ENCODE results near the gene SLC26A2. TPM values are rescaled to one million over a fixed set of nuclear protein-coding genes. Genes with fewer than 3 reads are reported as not detected.
"Not testable (repeated sequence)": the region's sequence is repeated elsewhere in the genome, so short reads cannot be mapped to it uniquely, and the experiment has no call there.

Gene SLC26A2
- total and polyA plus RNA-seq, 7 experiments from 2014 or later = 3.2 to 16.5 (median 5.7) TPM

DNA sequence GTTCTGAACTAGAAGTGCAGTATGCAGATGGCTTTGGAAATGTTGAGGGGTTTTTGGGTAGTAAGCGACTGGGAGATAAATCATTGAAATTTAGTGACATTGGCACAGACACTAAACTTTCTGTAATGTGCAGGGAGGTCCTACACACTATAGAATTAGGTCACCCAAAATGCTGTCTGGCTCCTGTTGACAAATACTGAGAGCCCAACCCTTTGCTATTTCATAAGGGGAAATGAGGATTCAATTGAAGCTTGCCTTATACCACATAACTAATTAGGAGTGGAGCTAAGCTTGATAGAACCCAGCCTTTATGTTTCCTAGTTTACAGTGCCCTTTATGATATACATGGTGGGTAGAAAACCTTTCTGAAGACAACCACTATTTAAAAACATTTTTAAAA lies 62.6 kb downstream of the SLC26A2 start:
- no peaks in the 10 kb centered on the region for H3K4me1 ChIP-seq (ENCODE audit: control insufficient read depth in 2 of 2, insufficient read depth in 2 of 2, low read length in 2 of 2)
- Mint-ChIP-seq H3K9me3 (no peaks in the 10 kb centered on the region), H3K4me1 (peaks cover 0 to 19% (median 0%) of the 10 kb centered on the region in 7 donors), H3K27ac (no peak overlapping the region), H3K36me3 (peaks cover 8 to 71% (median 37%) of the 10 kb centered on the region in 5 donors), H3K4me3 (no peak overlapping the region), H3K27me3 (no peaks in the 10 kb centered on the region)
- ChIA-PET CTCF (no interaction called here), POLR2A (no interaction called here)
- intact Hi-C loops (cut with micrococcal nuclease) = no loop called here
- no peak overlapping the region for H3K4me3 ChIP-seq (ENCODE audit: low read length)
- no peak for ATAC-seq
- H3K27ac ChIP-seq (ENCODE audit: low read depth, low read length) = no peak overlapping the region
- DNase-seq = no peak
- H3K9me3 ChIP-seq (ENCODE audit: control insufficient read depth in 2 of 3, low read length in 3 of 3) = no peaks in the 10 kb centered on the region
- H3K27me3 ChIP-seq (ENCODE audit: control insufficient read depth in 2 of 2, insufficient read depth in 2 of 2, low read length in 2 of 2) = no peaks in the 10 kb centered on the region
- H3K36me3 ChIP-seq (ENCODE audit: control insufficient read depth in 2 of 3, insufficient read depth in 3 of 3, low read length in 3 of 3) = peaks cover 9 to 92% (median 28%) of the 10 kb centered on the region in 3 experiments

DNA sequence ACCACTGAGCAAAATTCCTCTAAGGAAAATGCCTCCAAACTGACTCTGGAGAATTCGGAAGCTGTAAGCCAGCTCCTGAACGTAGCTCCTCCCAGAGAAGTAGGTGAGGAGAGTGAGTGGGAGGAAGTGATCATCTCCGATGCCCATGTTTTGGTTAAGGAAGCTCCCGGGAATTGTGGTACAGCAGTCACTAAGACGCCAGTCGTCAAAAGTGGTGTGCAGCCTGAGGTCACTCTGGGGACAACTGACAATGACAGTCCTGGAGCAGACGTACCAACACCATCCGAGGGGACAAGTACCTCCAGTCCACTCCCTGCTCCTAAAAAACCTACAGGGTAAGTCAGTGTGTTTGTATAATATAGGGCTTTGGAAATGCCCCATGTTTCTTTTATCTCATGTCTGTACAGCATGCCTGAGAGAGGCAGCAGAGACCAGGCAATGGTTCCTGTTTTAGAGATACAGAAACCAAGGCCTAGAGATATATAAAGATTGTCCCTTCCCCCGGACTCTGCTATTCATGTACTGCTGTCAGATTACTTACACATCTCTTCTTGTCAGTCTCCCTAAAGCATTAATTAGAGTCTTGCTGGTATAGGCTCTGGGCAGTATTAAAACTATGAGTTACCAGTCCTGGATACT lies 63.9 kb downstream of the SLC26A2 start:
- intact Hi-C loops (cut with micrococcal nuclease) = no loop called here
- Mint-ChIP-seq H3K36me3 (peaks cover 8 to 62% (median 28%) of the 10 kb centered on the region in 5 donors), H3K4me3 (no peak overlapping the region), H3K27ac (no peak overlapping the region), H3K27me3 (no peaks in the 10 kb centered on the region), H3K9me3 (no peaks in the 10 kb centered on the region), H3K4me1 (peaks cover 0 to 18% (median 0%) of the 10 kb centered on the region in 7 donors)
- DNase-seq (no peak), ATAC-seq (no peak)
- no peaks in the 10 kb centered on the region for H3K9me3 ChIP-seq (ENCODE audit: control insufficient read depth in 2 of 3, low read length in 3 of 3)
- H3K4me1 ChIP-seq (ENCODE audit: control insufficient read depth in 2 of 2, insufficient read depth in 2 of 2, low read length in 2 of 2) = no peaks in the 10 kb centered on the region
- H3K27ac ChIP-seq (ENCODE audit: low read depth, low read length) = no peak overlapping the region
- H3K27me3 ChIP-seq (ENCODE audit: control insufficient read depth in 2 of 2, insufficient read depth in 2 of 2, low read length in 2 of 2) = no peaks in the 10 kb centered on the region
- H3K4me3 ChIP-seq (ENCODE audit: low read length) = no peak overlapping the region
- ChIA-PET CTCF (no interaction called here), POLR2A (no interaction called here)
- H3K36me3 ChIP-seq (ENCODE audit: control insufficient read depth in 2 of 3, insufficient read depth in 3 of 3, low read length in 3 of 3) = peaks cover 9 to 90% (median 25%) of the 10 kb centered on the region in 3 experiments

- intact Hi-C loops (cut with micrococcal nuclease) = no loop called here
- ATAC-seq (no peak), DNase-seq (no peak)
- Mint-ChIP-seq H3K36me3 (peaks cover 9 to 57% (median 24%) of the 10 kb centered on the region in 5 donors), H3K4me3 (no peak overlapping the region), H3K27ac (peak overlapping the region in 2 of 9 donors; percentile 6 to 33), H3K9me3 (no peaks in the 10 kb centered on the region), H3K4me1 (peaks cover 0 to 6% (median 0%) of the 10 kb centered on the region in 7 donors), H3K27me3 (no peaks in the 10 kb centered on the region)
- Histone ChIP-seq H3K27me3 (ENCODE audit: control insufficient read depth in 2 of 2, insufficient read depth in 2 of 2, low read length in 2 of 2) (no peaks in the 10 kb centered on the region), H3K9me3 (ENCODE audit: control insufficient read depth in 2 of 3, low read length in 3 of 3) (no peaks in the 10 kb centered on the region), H3K4me1 (ENCODE audit: control insufficient read depth in 2 of 2, insufficient read depth in 2 of 2, low read length in 2 of 2) (no peaks in the 10 kb centered on the region), H3K36me3 (ENCODE audit: control insufficient read depth in 2 of 3, insufficient read depth in 3 of 3, low read length in 3 of 3) (peaks cover 22 to 86% (median 27%) of the 10 kb centered on the region in 3 experiments), H3K27ac (ENCODE audit: low read depth, low read length) (no peak overlapping the region), H3K4me3 (ENCODE audit: low read length) (no peak overlapping the region)
- ChIA-PET CTCF (no interaction called here), POLR2A (no interaction called here)
These were observed 66.2 kb downstream of the SLC26A2 start for GRCh38 chr5:150026682-150027172.

DNA sequence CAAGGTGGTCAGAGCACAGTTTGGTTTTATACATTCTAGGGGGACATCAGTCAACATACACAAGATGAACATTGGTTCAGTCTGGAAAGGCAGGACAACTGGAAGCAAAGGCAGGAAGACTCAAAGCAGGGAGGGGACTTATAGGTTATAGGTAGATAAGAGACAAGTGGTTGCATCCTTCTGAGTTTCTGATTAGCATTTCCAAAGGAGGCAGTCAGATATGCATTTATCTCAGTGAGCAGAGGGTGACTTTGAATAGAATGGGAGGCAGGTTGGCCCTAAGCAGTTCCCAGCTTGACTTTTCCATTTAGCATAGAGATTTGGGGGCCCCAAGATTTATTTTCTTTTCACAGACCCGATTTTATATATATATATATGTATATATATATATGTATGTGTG lies 67.5 kb downstream of the SLC26A2 start:
- H3K27me3 Mint-ChIP-seq; H3K4me1 ChIP-seq (ENCODE audit: control insufficient read depth in 2 of 2, insufficient read depth in 2 of 2, low read length in 2 of 2); DNase-seq; H3K9me3 Mint-ChIP-seq; H3K27me3 ChIP-seq (ENCODE audit: control insufficient read depth in 2 of 2, insufficient read depth in 2 of 2, low read length in 2 of 2); POLR2A ChIA-PET; H3K4me1 Mint-ChIP-seq; ATAC-seq; CTCF ChIA-PET; H3K27ac ChIP-seq (ENCODE audit: low read depth, low read length); H3K27ac Mint-ChIP-seq; H3K9me3 ChIP-seq (ENCODE audit: control insufficient read depth in 2 of 3, low read length in 3 of 3); H3K4me3 ChIP-seq (ENCODE audit: low read length); intact Hi-C loops (cut with micrococcal nuclease); H3K4me3 Mint-ChIP-seq: not testable (repeated sequence)
- peaks cover 29 to 86% (median 31%) of the 10 kb centered on the region in 3 experiments for H3K36me3 ChIP-seq (ENCODE audit: control insufficient read depth in 2 of 3, insufficient read depth in 3 of 3, low read length in 3 of 3)
- H3K36me3 Mint-ChIP-seq = peaks cover 6 to 59% (median 22%) of the 10 kb centered on the region in 5 donors

DNA sequence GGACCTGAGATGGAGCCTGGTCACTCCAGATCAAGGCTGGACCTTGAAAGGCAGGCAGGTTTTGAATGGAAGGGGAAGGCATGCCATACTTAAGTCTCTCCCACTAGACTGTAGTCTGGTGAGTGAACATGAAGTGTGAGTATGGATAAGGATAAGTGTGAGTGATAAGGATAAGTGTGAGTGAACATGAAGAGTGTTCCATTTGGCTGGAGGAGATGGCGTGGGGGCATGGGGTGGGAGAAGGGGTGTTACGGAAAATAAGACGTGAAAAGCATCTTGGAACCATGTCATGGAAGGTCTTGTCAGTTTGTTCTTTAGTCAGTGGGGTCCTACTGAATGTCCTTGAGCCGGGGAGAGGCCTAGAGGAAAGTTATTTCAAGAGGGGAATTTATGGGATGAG lies 72.8 kb downstream of the SLC26A2 start:
- POLR2A ChIA-PET = no interaction called here
- intact Hi-C loops (cut with micrococcal nuclease) = no loop called here
- no peak overlapping the region for H3K4me3 Mint-ChIP-seq
- Histone ChIP-seq H3K9me3 (ENCODE audit: control insufficient read depth in 2 of 3, low read length in 3 of 3) (no peaks in the 10 kb centered on the region), H3K4me3 (ENCODE audit: low read length) (no peak overlapping the region), H3K36me3 (ENCODE audit: control insufficient read depth in 2 of 3, insufficient read depth in 3 of 3, low read length in 3 of 3) (peaks cover 31 to 92% (median 47%) of the 10 kb centered on the region in 3 experiments), H3K27ac (ENCODE audit: low read depth, low read length) (no peak overlapping the region), H3K4me1 (ENCODE audit: control insufficient read depth in 2 of 2, insufficient read depth in 2 of 2, low read length in 2 of 2) (no peaks in the 10 kb centered on the region), H3K27me3 (ENCODE audit: control insufficient read depth in 2 of 2, insufficient read depth in 2 of 2, low read length in 2 of 2) (no peaks in the 10 kb centered on the region)
- H3K27me3 Mint-ChIP-seq = no peaks in the 10 kb centered on the region
- no peak for DNase-seq
- H3K4me1 Mint-ChIP-seq = peaks cover 0 to 4% (median 3%) of the 10 kb centered on the region in 7 donors
- H3K27ac Mint-ChIP-seq = peak overlapping the region in 3 of 9 donors; percentile 4 to 51 (median 12)
- CTCF ChIA-PET = no interaction called here
- peaks cover 12 to 81% (median 36%) of the 10 kb centered on the region in 5 donors for H3K36me3 Mint-ChIP-seq
- H3K9me3 Mint-ChIP-seq = no peaks in the 10 kb centered on the region
- ATAC-seq = no peak

GRCh38 chr5:150034662-150035061 lies 74.1 kb downstream of the SLC26A2 start:
- ATAC-seq (no peak), DNase-seq (no peak)
- ChIA-PET CTCF (no interaction called here), POLR2A (no interaction called here)
- H3K4me1 ChIP-seq (ENCODE audit: control insufficient read depth in 2 of 2, insufficient read depth in 2 of 2, low read length in 2 of 2) = no peaks in the 10 kb centered on the region
- H3K9me3 Mint-ChIP-seq = no peaks in the 10 kb centered on the region
- peaks cover 0 to 4% (median 3%) of the 10 kb centered on the region in 7 donors for H3K4me1 Mint-ChIP-seq
- intact Hi-C loops (cut with micrococcal nuclease) = no loop called here
- no peak overlapping the region for H3K27ac ChIP-seq (ENCODE audit: low read depth, low read length)
- no peak overlapping the region for H3K4me3 ChIP-seq (ENCODE audit: low read length)
- peaks cover 26 to 90% (median 44%) of the 10 kb centered on the region in 3 experiments for H3K36me3 ChIP-seq (ENCODE audit: control insufficient read depth in 2 of 3, insufficient read depth in 3 of 3, low read length in 3 of 3)
- no peak overlapping the region for H3K4me3 Mint-ChIP-seq
- H3K27me3 ChIP-seq (ENCODE audit: control insufficient read depth in 2 of 2, insufficient read depth in 2 of 2, low read length in 2 of 2) = no peaks in the 10 kb centered on the region
- H3K9me3 ChIP-seq (ENCODE audit: control insufficient read depth in 2 of 3, low read length in 3 of 3) = no peaks in the 10 kb centered on the region
- H3K36me3 Mint-ChIP-seq = peaks cover 12 to 88% (median 40%) of the 10 kb centered on the region in 5 donors
- H3K27ac Mint-ChIP-seq = no peak overlapping the region
- no peaks in the 10 kb centered on the region for H3K27me3 Mint-ChIP-seq

Measured in naive thymus-derived CD4-positive, alpha-beta T cell (primary cell).